GM12874 (cell line): ENCODE measurements around the gene PRAME.

ENCODE experiments used
- CTCF ChIP-seq: IDR thresholded peaks from 2 replicates; pipeline ENCODE4 v1.5.1; 2011; ENCODE audit warnings: low read depth, mild to moderate bottlenecking, control low read depth, low read length, moderate library complexity; ENCODE audit not compliant: insufficient read depth

Gene PRAME

GRCh38 chr22:22507743-22508273 lies 51.3 kb downstream of the PRAME start:
- TF ChIP-seq CTCF, result no peak

GRCh38 chr22:22506736-22507135 lies 52.3 kb downstream of the PRAME start:
- TF ChIP-seq CTCF, result no peak

GRCh38 chr22:22498267-22498666 lies 60.8 kb downstream of the PRAME start:
- no peak for TF ChIP-seq CTCF
